Kidney (tissue), 14 donors: Measurements from ENCODE around the gene FOS. TPM values are rescaled to one million over a fixed set of nuclear protein-coding genes. Genes with fewer than 3 reads are reported as not detected.
A peak's percentile ranks its signal among the peaks of the same experiment; 100 is the strongest.
"Not testable (repeated sequence)": the region's sequence is repeated elsewhere in the genome, so short reads cannot be mapped to it uniquely, and the experiment has no call there.

Source experiments
- DNase-seq, 5 donors: peaks; one replicate each; pipeline ENCODE4 v3.0.0-alpha.2; 2013 to 2020
- FAIRE-seq: peaks from 2 replicates; lab custom pipeline; 2012; peaks lifted over from hg19 to GRCh38; lab: Jason Lieb, UNC
- H3K27ac ChIP-seq, 2 donors: one replicate each; pipeline ENCODE4 v1.7.0; 2013; ENCODE audit warnings: low read depth in 2 of 2, low read length in 2 of 2, inconsistent platforms in 1 of 2
- H3K27me3 ChIP-seq: one replicate; pipeline ENCODE4 v1.7.1; 2013; ENCODE audit warnings: low read length, inconsistent platforms; ENCODE audit not compliant: control insufficient read depth, insufficient read depth
- H3K36me3 ChIP-seq, 3 donors: one replicate each; pipeline versions ENCODE4 v1.7.0 to v1.7.1; 2013; ENCODE audit warnings: low read length in 3 of 3, control low read depth in 1 of 3, inconsistent platforms in 1 of 3; ENCODE audit not compliant: insufficient read depth in 3 of 3, control insufficient read depth in 2 of 3
- H3K4me1 ChIP-seq, 3 donors: one replicate each; pipeline versions ENCODE4 v1.7.0 to v1.7.1; 2013; ENCODE audit warnings: low read length in 3 of 3, inconsistent platforms in 1 of 3, low read depth in 1 of 3; ENCODE audit not compliant: control insufficient read depth in 2 of 3, insufficient read depth in 2 of 3
- H3K4me3 ChIP-seq, 3 donors: one replicate each; pipeline versions ENCODE4 v1.7.0 to v1.8.1; 2013; ENCODE audit warnings: low read length in 3 of 3, control low read depth in 1 of 3, inconsistent platforms in 1 of 3
- H3K9ac ChIP-seq, 3 donors: one replicate each; pipeline versions ENCODE4 v1.7.0 to v1.7.1; 2013; ENCODE audit warnings: low read length in 3 of 3, control low read depth in 1 of 3, inconsistent platforms in 1 of 3
- H3K9me3 ChIP-seq, 3 donors: one replicate each; pipeline versions ENCODE4 v1.7.0 to v1.7.1; 2013; ENCODE audit warnings: low read length in 3 of 3, control low read depth in 1 of 3, inconsistent platforms in 1 of 3; ENCODE audit not compliant: control insufficient read depth in 2 of 3, insufficient read depth in 1 of 3
- CTCF ChIP-seq: IDR thresholded peaks from 3 replicates; pipeline ENCODE4 v1.5.1; 2012; ENCODE audit warnings: mild to moderate bottlenecking, moderate library complexity, borderline replicate concordance; ENCODE audit not compliant: insufficient read depth; ENCODE audit errors: extremely low read depth
- intact Hi-C: fragments of 100-400 bp; cut with DNase I; formaldehyde crosslinking; loops from one replicate; pipeline ENCODE4 v1.11.1; 2022
- polyA plus RNA-seq: library from polyadenylated mRNA; stranded (reverse); fragments of 350-450 nt; fragmentation: Illumina TruSeq; extraction: RNeasy Lipid Tissue Mini Kit (QIAGEN cat#74804); gene quantifications from one replicate; pipeline ENCODE4 v1.2.3, GENCODE V29; 2014; ENCODE audit warnings: low read depth, low replicate concordance; ENCODE audit not compliant: insufficient read depth
- total RNA-seq: library from RNA; stranded (reverse); fragmentation: NEBNext Ultra II Directional; extraction: Animal tissue kit (Norgen Biotek cat#: 25700); gene quantifications from one replicate; pipeline ENCODE4 v1.2.1, GENCODE V29; 2021
- donor health status: control.
- donor health status: control.
- donor health status: control.
- donor health status: control.
- donor health status: control.
- donor health status: DM: yes; HTN: yes; CAD: no.
- donor health status: Normal renal cell carcinoma (clear cell type).

Gene FOS
- total and polyA plus RNA-seq, 2 donors from 2014 or later, result 116 to 193 TPM

GRCh38 chr14:75280831-75281653 lies 2.4 kb downstream of the FOS start:
- Histone ChIP-seq H3K4me3 (peak overlapping the region; percentile 81 to 93 (median 88)), H3K36me3 (peaks cover 2 to 24% (median 7%) of the 10 kb centered on the region in 3 donors), H3K27me3 (peaks cover 6% of the 10 kb centered on the region), H3K9ac (peak overlapping the region in 2 of 3 donors; percentile 33 to 94), H3K27ac (peak overlapping the region in 1 of 2 donors; percentile 44), H3K4me1 (peaks cover 0 to 18% (median 10%) of the 10 kb centered on the region in 3 donors), H3K9me3 (no peaks in the 10 kb centered on the region)
- intact Hi-C loops, result no loop called here
- DNase-seq (no peak), FAIRE-seq (no peak)
- TF ChIP-seq CTCF, result no peak

GRCh38 chr14:75281654-75282019 lies 3.0 kb downstream of the FOS start:
- peaks cover 0 to 12% (median 10%) of the 10 kb centered on the region in 3 donors for H3K4me1 ChIP-seq
- H3K4me3 ChIP-seq, result peak overlapping the region; percentile 28 to 81 (median 59)
- intact Hi-C loops, result no loop called here
- FAIRE-seq (no peak), DNase-seq (no peak)
- no peak for TF ChIP-seq CTCF
- peaks cover 6% of the 10 kb centered on the region for H3K27me3 ChIP-seq
- peaks cover 2 to 24% (median 7%) of the 10 kb centered on the region in 3 donors for H3K36me3 ChIP-seq
- no peaks in the 10 kb centered on the region for H3K9me3 ChIP-seq
- H3K9ac ChIP-seq, result peak overlapping the region in 2 of 3 donors; percentile 33 to 94
- H3K27ac ChIP-seq, result no peak overlapping the region

DNA sequence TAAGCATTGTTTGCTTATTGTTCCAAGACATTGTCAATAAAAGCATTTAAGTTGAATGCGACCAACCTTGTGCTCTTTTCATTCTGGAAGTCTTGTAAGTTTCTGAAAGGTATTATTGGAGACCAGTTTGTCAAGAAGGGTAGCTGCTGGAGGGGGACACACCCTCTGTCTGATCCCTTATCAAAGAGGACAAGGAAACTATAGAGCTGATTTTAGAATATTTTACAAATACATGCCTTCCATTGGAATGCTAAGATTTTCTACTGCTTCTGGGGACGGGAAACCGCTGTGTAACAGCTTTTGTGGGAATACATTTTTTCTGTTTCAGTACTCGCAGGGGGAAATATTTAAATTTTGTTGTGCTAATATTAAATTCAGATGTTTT lies 3.5 kb downstream of the FOS start:
- FAIRE-seq, result peak; percentile 21
- DNase-seq, result peak in 2 of 5 donors; percentile 48 to 55
- no peaks in the 10 kb centered on the region for H3K9me3 ChIP-seq
- H3K9ac ChIP-seq, result no peak overlapping the region
- no peak overlapping the region for H3K4me3 ChIP-seq
- H3K27ac ChIP-seq, result no peak overlapping the region
- peaks cover 6% of the 10 kb centered on the region for H3K27me3 ChIP-seq
- intact Hi-C loops, result no loop called here
- H3K36me3 ChIP-seq, result peaks cover 2 to 24% (median 7%) of the 10 kb centered on the region in 3 donors
- peaks cover 0 to 12% (median 10%) of the 10 kb centered on the region in 3 donors for H3K4me1 ChIP-seq
- no peak for TF ChIP-seq CTCF

DNA sequence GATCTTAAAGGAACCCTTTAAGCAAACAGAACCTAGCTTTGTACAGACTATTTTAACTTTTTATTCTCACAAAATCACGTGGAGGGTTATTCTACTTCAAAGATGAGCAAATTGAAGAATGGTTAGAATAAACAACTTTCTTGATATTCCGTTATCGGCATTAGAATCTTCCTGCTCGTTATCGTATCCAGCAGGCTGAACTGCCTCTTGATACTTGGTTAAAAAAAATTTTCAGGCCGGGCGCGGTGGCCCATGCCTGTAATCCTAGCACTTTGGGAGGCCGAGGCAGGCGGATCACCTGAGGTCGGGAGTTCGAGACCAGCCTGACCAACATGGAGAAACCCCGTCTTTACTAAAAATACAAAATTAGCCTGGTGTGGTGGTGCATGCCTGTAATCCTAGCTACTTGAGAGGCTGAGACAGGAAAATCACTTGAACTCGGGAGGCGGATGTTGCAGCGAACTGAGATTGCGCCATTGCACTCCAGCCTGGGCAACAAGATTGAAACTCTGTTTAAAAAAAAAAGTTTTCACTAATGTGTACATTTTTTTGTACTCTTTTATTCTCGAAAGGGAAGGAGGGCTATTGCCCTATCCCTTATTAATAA lies 4.0 kb downstream of the FOS start:
- intact Hi-C loops, H3K27ac ChIP-seq, H3K4me3 ChIP-seq, FAIRE-seq, H3K9me3 ChIP-seq, H3K27me3 ChIP-seq, H3K9ac ChIP-seq: not testable (repeated sequence)
- Histone ChIP-seq H3K4me1 (peaks cover 0 to 12% (median 10%) of the 10 kb centered on the region in 3 donors), H3K36me3 (peaks cover 2 to 24% (median 7%) of the 10 kb centered on the region in 3 donors)
- DNase-seq, result peak in 3 of 5 donors; percentile 47 to 69 (median 65)
